NK-92 (cell line): ENCODE measurements around the gene FAM162A.

Experiments
- DNase-seq: peaks from one replicate; lab custom pipeline; 2025; ENCODE audit not compliant: unreplicated experiment; lab: John Stamatoyannopoulos, UW

Gene FAM162A

DNA sequence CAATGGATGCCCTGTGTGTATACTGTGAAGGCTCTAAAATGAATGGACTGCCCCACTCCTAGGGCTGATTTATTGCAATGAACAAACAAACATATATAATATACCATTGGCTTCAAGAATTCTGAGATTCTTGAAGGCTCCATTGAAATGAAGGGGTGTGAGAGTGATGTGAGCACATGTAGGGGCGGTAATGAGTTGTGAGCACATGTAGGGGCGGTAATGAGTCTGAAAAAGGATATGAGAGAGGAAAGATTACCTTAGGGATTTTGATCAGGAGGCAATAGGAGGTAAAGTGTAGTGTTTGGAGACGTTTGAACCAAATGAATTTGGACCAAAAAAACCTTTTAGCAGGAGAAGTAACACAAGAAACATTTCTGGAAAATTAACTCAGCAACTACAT lies 3.7 kb downstream of the FAM162A start:
- no peak for DNase-seq

DNA sequence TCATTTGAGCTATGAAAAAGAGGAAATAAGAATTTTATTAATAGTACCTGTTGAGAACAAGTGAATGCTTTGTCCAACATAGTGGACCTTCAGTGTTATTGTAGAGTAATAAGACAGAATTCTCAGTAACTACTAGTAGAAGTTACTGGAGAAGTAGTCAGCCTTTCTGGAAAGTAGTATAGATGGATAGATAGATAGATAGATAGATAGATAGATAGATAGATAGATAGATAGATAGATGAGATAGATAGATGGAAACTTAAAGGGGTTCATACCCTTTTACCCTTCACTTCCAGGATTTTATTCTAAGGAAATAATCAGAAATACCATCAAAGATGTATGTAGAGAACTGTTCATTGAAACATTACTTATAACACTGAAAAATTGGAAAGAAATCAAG lies 5.2 kb downstream of the FAM162A start:
- DNase-seq, result no peak

DNA sequence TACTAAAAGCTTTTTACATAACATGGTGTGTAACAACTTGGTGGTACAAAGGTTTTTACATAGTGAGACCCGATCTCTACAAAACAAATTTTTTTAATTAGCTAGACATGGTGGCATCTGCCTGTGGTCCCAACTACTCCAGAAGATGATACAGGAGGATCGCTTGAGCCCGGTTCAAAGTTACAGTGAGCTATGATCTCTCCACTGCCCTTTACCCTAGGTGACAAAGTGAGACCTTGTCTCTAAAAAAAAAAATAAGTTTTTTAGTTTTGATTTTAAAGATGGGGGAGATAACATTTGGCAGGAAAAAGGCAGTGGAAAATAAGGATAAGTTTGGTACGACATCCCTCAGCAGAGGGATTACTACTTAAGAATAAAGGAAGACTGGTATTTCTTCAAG lies 5.9 kb downstream of the FAM162A start:
- DNase-seq, result no peak

DNA sequence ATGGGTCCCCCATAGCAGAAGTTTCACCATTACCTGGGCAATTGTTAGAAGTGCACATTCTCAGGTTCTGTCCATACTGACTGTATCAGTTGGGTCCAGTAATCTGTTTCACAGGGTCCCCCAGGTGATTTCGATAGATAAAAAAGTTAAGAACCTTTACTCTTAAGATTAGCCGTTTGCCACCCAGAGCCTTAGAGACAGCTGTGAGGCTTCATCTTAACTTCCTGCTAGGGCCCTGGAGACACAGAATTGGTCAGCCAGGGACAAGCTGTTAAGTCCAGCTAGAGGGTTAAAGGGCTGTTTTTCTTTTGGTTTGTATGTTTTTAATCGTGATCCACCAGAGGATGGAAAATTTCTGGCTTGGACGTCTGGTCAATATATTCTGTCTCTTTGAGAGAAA lies 6.7 kb downstream of the FAM162A start:
- DNase-seq, result no peak

DNA sequence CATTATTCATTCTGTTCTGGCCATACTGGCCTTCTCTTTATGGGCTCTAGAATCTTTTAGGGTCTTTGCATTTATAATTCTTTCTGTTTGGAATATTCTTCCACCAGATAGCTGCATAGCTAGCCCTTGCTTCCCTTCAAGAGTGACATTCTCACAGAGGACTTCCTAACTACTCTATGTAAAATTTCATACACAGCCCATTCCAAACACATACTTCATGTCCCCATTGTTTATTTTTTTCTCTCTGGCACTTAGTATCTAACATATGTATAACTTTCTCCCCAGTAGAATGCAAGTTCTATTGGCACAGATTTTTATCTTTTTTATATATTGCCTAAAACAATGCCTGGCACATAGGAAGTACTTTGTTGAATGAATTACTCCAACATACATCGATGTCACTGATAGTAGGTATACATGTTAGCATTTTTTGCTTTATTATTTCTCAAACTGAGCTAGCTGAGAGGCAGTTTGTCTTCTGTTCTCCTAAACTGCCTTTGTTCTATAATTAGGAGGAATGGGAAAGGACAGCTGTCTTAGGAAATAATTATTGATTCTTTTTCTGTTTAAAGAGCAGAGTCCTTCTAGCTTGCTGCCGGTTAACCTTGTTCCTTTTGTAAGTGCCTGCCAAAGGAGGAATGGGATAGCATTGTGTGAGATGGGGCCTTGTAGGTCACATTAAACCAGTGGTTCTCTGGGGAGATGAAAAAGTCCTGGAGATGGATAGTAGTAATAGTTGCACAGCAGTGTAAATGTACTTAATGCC lies 7.9 kb downstream of the FAM162A start:
- DNase-seq, result no peak

DNA sequence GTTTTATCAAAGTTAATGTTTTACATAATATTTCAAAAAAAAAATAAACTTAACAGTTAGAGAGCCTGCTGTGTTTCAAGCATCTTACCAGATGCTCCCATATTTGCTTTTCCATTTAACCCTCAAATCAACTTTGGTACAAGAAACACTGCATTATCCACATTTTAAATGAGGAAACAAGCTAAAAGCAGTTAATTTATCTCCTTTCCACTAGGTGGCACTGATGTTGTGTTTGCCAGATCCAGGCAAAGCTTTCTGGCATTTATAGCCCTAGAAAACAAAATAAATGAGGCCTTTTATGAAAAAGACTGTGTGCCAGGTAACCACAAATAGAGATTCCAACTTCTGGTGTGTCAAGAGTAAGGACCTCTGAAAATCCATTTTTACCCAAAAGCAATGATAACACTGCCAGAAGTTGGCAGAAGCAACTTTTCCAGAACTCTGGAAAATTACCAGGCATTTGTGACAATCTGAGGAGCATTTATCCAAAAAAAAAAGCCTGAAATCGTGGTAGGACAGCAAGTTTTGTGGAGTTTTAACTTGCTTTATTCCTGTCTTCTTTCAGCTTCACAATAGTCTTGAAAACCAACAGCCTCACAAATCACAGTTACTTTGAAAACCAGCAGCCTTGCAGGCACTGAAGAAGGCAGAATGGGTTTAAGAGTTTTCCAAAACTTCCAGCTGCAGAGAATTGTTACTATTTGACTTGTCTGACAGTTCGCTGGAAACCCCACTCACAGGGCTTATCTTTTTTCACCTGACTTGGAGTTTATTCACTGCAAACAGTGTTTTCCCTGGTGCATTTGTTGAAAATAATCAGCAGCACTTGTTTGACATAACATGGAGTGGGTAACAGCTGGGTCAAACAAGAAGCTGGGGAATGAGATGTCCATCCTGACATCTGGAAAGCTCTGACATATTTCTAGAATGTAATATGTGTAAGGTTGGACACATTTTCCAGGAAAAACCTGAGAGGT lies 9.2 kb downstream of the FAM162A start:
- no peak for DNase-seq

DNA sequence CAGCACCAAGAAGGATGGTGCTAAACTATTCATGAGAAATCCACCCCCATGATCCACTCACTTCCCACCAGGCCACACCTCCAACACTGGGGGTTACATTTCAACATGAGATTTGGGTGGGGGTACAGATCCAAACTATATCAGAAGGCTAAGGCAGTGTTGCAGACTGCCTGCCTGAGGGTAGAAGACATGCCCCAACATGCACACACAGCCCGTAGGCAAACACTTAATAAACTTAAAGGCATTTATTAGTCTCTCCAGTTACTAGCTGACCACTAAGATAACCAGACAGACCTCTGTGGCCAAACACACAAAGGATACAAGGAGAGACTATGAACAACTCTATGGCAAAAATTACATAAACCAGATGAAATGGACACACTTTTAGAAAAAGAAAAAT lies 10.2 kb downstream of the FAM162A start:
- DNase-seq, result no peak

DNA sequence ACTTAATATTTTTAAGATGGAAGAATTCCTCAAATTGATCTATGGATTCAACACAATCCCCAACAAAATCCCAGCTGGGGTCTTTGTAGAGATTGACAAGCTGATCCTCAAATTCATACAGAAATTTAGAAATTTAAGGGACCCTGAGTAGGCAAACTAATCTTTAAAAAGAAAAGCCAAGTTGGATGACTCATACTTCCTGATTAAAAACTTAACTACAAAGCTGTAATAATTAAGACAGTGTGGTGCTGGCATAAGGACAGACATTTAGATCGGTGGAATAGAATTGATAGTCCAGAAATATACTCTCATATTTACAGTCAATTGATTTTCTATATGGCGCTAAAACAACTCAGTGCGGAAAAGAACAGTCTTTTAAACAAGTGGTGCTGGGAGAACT lies 11.6 kb downstream of the FAM162A start:
- DNase-seq, result no peak

DNA sequence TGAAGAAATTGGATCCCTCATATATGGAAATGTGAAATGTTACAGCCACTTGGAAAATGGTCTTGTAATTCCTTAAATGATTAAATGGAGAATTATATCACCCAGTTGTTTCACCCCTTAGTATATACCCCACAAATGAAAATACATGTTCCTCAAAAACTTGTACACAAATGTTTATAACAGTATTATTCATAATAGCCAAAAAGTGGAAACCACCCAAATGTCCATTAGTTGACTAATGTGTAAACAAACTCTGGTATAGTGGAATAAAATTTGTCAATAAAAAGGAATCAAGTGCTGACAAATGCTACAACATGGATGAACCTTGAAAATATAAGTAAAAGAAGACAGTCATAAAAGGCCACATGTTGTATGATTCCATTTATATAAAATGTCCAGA lies 12.5 kb downstream of the FAM162A start:
- DNase-seq, result no peak

DNA sequence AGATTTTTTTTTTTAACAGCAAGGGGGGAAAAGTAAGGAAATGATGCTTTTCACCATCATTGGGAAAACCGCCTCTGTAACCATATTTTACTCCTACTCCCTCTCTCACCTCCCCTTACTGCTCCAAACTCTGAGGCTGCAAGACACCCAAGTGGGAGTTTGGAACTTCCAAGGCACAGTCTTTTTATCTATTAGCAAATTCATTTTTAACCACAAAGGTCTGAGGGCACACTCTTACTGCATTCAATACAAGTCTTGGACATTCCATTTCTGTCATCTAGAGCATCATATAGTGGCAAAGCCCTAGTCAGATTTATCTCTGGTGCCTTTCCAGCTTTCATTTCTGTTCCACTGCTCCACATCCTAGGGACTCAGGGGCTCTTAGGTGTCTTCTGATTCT lies 13.2 kb downstream of the FAM162A start:
- DNase-seq, result no peak

DNA sequence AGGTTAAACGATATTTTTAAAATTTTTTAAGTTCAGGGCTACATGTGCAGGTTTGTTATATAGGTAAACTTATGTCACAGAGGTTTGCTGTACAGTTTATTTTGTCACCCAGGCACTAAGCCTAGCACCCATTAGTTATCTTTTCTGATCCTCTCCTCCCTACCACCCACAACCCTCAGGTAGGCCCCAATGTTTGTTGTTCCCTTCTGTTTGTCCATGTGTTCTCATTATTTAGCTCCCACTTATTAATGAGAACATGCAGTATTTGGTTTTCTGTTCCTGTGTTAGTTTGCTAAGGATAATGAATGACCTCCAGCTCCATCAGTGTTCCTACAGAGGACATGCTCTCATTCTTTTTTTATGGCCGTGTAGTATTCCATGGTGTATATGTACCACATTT lies 14.9 kb downstream of the FAM162A start:
- DNase-seq, result no peak

DNA sequence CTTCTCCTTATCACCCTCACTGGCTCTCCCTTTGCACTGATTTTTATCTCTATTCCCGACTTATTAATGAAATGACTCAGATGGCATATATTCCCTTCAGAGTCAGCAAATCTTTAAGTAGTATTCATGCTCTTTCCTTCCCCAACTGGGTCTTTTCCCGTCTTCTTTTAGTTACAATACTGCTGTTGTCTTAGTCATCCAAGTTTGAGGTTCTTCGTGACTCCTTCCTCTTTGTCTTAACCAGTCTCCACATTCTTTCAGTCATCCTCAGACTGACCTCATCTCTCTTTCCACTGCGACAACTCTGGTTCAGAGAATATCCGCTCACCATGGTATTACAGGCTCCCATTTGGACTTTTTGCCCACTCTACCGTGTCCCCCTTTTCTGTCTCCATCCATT lies 19.5 kb downstream of the FAM162A start:
- DNase-seq, result no peak

DNA sequence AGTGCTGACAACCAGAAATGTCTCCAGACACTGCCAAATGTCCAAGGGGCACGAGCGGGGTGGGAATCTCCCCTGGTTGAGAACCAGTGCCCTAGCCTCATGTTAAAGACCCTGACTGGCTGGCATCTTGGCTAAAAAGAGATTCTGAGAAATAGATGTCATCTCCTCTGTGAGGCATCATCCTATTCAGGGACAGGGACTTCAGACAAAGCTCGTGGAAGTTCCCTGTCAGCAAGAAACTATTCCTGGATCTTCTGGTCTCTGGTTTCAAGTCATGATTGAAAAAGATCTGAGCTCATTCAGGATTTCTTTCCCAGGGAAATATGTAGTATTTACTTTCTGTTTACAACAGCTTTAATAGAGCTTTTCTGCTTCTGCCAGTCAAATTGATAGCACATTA lies 21.0 kb downstream of the FAM162A start:
- no peak for DNase-seq

DNA sequence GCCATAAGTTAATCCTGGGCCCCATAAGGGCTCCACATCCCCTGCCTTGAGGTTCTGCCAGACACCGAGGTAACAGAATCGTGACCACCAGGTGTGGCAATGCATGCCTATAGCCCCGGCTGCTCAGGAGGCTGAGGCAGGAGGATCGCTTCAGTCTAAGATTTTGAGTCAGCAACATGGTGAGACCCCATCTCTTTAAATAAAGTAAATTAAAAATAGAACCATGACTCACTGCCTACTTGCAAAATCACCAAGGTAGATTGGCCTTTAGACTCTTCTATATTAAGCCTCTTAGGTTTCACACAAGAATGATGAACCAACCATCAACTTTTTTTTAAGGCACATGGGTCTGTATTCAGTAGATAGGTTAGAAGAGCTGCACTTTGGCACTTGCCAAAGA lies 22.2 kb downstream of the FAM162A start:
- DNase-seq, result no peak

DNA sequence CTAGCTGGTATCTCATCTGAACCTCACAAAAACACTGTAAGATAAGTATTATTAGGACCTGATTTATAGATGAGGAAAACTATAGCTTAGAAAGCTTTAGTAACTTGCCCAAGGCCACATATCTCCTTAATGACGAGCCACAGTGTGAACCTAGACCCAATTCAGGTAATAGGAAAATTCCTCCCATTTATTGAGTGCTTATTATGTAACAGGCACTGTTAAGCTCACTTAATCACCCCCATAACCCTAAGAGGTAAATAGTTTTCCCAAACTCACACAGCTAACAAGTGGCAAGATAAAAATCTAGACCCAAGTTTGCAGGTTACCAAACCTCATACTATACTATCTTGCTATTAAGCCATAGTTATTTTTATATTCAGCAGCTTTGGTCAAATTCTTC lies 24.0 kb downstream of the FAM162A start:
- DNase-seq, result no peak

DNA sequence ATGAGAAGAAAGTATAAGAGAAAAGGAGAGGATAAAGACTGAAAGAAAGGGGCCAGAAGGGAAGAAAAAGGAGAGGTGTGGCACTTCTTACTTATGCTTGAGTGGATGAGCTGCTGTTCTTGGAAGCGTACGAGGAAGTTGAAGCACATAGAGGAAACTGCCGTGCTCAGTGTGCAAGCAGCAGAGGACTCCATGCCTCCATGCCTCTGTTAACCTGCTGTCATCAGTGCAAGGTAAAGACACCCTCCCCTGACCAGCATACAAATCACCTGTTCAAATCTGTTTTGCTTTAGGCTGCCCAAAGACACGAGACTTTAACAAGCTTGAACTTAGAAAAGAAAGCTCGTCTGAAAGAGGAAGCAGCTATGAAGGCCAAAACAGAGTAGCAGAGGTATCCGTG lies 25.5 kb downstream of the FAM162A start:
- DNase-seq, result no peak

DNA sequence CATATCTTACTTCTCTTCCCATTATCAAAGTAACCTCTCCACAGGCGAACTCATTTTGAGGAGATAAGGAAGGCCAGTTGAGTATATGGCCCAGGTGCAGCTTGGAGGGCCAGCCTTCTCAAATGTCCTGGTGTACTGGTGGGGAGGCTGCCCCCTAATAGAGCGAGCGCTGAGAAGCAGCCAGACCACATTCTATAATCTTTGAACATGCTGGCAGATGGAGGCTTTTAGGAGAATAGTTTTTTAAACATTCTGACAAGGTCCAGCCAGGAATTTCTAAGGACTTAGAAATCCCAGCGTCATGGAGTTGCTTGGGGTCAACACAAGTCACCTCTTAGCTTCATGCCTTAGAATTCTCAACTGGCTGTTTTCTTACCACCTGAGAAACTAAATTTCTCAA lies 26.1 kb downstream of the FAM162A start:
- DNase-seq, result no peak

DNA sequence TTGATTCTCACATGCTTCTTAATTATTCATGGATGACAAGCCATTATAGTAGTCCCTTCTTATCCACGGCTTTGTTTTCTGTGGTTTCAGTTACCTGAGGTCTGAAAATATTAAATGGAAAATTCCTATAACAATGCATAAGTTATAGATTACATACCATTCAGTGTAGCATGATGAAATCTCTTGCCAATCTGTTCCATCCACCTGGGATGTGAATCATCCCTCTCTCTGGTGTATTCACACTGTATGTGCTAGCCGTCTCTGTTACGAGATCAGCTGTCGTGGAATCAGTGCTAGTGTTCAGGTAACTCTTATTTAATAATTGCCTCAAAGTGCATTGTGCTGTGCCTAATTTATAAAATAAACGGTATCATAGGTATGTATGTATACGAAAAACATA lies 26.7 kb downstream of the FAM162A start:
- DNase-seq, result no peak

DNA sequence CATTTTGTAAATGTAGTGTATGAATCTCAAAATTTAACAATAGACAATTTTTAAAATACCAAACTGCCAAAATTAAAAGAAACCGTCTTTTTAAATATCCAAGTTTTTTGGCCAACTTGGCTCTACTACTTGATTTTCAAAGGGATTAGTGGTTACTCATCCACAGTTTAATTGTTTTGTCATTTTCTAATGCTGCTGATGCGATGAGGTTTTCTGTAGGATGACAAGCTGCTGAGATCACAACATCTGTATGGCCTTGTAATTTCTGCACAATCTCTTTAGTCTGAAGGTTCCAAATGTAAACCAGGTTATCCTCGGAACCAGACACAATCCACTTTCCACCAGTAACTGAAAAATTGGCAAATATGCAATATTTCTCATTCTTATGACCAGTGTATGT lies 30.4 kb downstream of the FAM162A start:
- no peak for DNase-seq

DNA sequence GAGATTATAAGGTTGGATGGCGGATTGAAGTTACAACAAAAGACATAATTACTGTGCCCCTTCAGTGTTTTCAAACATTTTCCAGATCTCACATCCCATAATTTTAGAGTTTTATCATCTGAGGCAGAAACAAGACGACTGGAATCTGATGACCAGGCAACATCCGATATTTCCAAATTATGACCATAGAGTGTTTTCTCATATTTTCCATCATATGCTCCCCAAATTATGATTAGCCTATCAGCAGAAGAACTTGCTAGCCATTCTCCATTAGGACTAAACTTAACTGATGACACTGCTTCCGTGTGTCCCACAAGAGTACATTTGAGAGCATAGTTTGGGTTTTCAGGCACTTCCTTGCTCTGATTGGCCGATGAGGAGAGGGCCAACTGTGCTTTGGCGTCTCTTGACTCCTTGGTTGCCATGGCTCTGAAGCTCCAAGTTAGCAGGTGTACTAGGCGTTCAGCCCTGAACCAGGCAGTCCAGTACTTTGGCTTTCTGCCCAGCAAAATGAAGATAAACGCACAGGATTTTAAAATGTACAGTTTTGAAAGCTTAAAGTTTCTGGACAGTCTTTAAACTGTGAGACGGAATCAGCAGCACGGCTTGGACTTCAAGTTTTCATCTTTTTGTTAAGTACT lies 31.2 kb downstream of the FAM162A start:
- DNase-seq, result no peak

DNA sequence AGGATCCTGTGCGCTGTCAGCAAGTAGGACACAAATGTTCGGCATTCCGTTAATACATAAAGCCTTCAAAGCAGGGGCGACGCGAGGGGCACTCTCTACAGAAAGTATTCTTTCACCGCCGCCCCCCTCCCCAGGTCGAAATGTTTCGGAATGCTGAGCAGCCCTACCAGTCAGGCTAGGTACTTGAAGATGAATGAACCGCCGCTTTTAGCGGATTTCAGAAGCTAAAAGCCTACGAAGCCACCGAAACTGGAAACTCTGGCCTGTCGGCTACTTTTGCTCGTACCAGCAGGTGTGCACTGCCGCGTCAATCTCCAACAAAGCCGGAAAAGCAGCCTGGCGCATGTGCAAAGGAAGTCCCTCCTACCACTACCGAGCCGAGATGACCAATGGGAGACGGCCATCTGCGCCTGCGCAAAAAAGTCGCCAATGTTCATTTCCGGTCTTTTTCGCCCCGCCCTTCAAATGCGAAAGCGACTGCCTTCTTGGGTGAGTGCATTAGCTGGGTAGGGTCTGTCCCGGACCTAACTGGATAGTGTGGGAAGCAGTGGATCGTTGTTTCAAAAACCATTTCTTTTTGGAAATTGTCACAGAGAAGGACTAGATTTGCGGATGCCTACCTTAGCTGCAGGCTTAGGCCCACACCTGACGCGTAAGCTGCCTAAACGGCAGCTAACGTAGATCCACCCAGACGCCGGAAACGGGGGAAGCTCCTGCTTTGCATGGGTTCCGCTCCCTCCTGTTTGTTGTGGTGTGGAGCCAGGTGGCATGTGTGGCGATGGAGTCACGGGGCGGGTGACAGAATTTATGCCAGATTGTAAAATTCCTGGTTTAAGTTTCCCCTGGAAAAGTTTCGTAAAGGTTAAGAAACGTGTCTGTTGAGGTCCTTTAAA lies 32.0 kb downstream of the FAM162A start, which contains the start of gene WDR5B:
Gene WDR5B, minus strand, starts transcription at position 301 of the 893 bp plus-strand sequence. CDS start 534 bp downstream, outside the sequence.
- DNase-seq, result no peak
